Astrocyte (in vitro differentiated cells and primary cell): Measurements from ENCODE around the gene AQP1. TPM values are rescaled to one million over a fixed set of nuclear protein-coding genes. Genes with fewer than 3 reads are reported as not detected.
A peak's percentile ranks its signal among the peaks of the same experiment; 100 is the strongest.

Experiments
- DNase-seq: peaks from one replicate; pipeline ENCODE4 v3.0.0-alpha.2; 2010; ENCODE audit warnings: low read depth
- FAIRE-seq: peaks from 2 replicates; lab custom pipeline; 2011; peaks lifted over from hg19 to GRCh38; lab: Jason Lieb, UNC
- H2AFZ ChIP-seq: 2 replicates; pipeline ENCODE4 v1.6.0; 2012; ENCODE audit warnings: low read depth, low read length, inconsistent platforms
- H3K27ac ChIP-seq: 2 replicates; pipeline ENCODE4 v1.5.1; 2011; ENCODE audit warnings: low read depth, low read length, inconsistent platforms
- H3K27me3 ChIP-seq: 2 replicates; pipeline ENCODE4 v1.6.0; 2011; ENCODE audit warnings: low read length, inconsistent platforms; ENCODE audit not compliant: insufficient read depth
- H3K36me3 ChIP-seq: 2 replicates; pipeline ENCODE4 v1.5.1; 2011; ENCODE audit warnings: low read length, inconsistent platforms; ENCODE audit not compliant: insufficient read depth
- H3K4me1 ChIP-seq: 2 replicates; pipeline ENCODE4 v1.5.1; 2011; ENCODE audit warnings: low read length, inconsistent platforms; ENCODE audit not compliant: insufficient read depth
- H3K4me2 ChIP-seq: 2 replicates; pipeline ENCODE4 v1.6.0; 2012; ENCODE audit warnings: low read length, inconsistent platforms
- H3K4me3 ChIP-seq: 2 replicates; pipeline ENCODE4 v1.5.1; 2011; ENCODE audit warnings: low read depth, mild to moderate bottlenecking, low read length, inconsistent platforms; ENCODE audit not compliant: insufficient read depth
- H3K79me2 ChIP-seq: 2 replicates; pipeline ENCODE4 v1.6.0; 2012; ENCODE audit warnings: mild to moderate bottlenecking, low read length, inconsistent platforms; ENCODE audit not compliant: insufficient read depth
- H3K9ac ChIP-seq: 2 replicates; pipeline ENCODE4 v1.6.0; 2012; ENCODE audit warnings: mild to moderate bottlenecking, low read length, inconsistent platforms
- H3K9me3 ChIP-seq: 2 replicates; pipeline ENCODE4 v1.5.1; 2012; ENCODE audit warnings: low read depth, mild to moderate bottlenecking, low read length, inconsistent platforms; ENCODE audit not compliant: insufficient read depth
- H4K20me1 ChIP-seq: 2 replicates; pipeline ENCODE4 v1.6.0; 2012; ENCODE audit warnings: low read length, inconsistent platforms; ENCODE audit not compliant: insufficient read depth
- H3K27ac Mint-ChIP-seq: one replicate; pipeline ENCODE4 v1.8.0; 2021; ENCODE audit warnings: mild to moderate bottlenecking, mixed read lengths; ENCODE audit not compliant: unreplicated experiment
- H3K27me3 Mint-ChIP-seq: one replicate; pipeline ENCODE4 v1.8.0; 2021; ENCODE audit warnings: low read depth, mixed read lengths; ENCODE audit not compliant: unreplicated experiment
- H3K36me3 Mint-ChIP-seq: one replicate; pipeline ENCODE4 v1.8.0; 2021; ENCODE audit warnings: low read depth, mixed read lengths; ENCODE audit not compliant: unreplicated experiment
- H3K4me1 Mint-ChIP-seq: one replicate; pipeline ENCODE4 v1.8.0; 2021; ENCODE audit warnings: low read depth, mixed read lengths; ENCODE audit not compliant: unreplicated experiment
- H3K4me3 Mint-ChIP-seq: one replicate; pipeline ENCODE4 v1.8.0; 2021; ENCODE audit warnings: mild to moderate bottlenecking, moderate library complexity, mixed read lengths; ENCODE audit not compliant: unreplicated experiment
- H3K9me3 Mint-ChIP-seq: one replicate; pipeline ENCODE4 v1.8.0; 2021; ENCODE audit warnings: mild to moderate bottlenecking, mixed read lengths; ENCODE audit not compliant: unreplicated experiment
- CTCF ChIP-seq: IDR thresholded peaks from 2 replicates; pipeline ENCODE4 v1.5.1; 2011; ENCODE audit warnings: low read depth, mild to moderate bottlenecking, inconsistent platforms, low read length, moderate library complexity; ENCODE audit not compliant: insufficient read depth
- EZH2 ChIP-seq: IDR thresholded peaks from 2 replicates; pipeline ENCODE4 v1.6.1; 2012; ENCODE audit warnings: mild to moderate bottlenecking, low read length, inconsistent platforms; ENCODE audit not compliant: insufficient read depth
- total RNA-seq: library from RNA; stranded (reverse); gene quantifications from 2 replicates; pipeline ENCODE4 v1.2.1, GENCODE V29; 2021

Gene AQP1
- total RNA-seq, 1 donor from 2014 or later: 6.7 TPM

- Mint-ChIP-seq H3K4me3 (no peak overlapping the region), H3K27me3 (peaks cover 24% of the 10 kb centered on the region), H3K9me3 (peaks cover 2% of the 10 kb centered on the region), H3K27ac (no peak overlapping the region), H3K4me1 (peaks cover under 1% of the 10 kb centered on the region), H3K36me3 (no peaks in the 10 kb centered on the region)
- H3K27me3 ChIP-seq: peaks cover 34% of the 10 kb centered on the region
- no peaks in the 10 kb centered on the region for H4K20me1 ChIP-seq
- H3K27ac ChIP-seq: no peak overlapping the region
- H3K4me1 ChIP-seq: peaks cover 4% of the 10 kb centered on the region
- no peaks in the 10 kb centered on the region for H3K79me2 ChIP-seq
- H3K4me2 ChIP-seq: no peak overlapping the region
- TF ChIP-seq EZH2: no peak
- no peak for TF ChIP-seq CTCF
- no peak overlapping the region for H2AFZ ChIP-seq
- H3K4me3 ChIP-seq: no peak overlapping the region
- DNase-seq (no peak), FAIRE-seq (no peak)
- no peak overlapping the region for H3K9ac ChIP-seq
- no peaks in the 10 kb centered on the region for H3K36me3 ChIP-seq
- no peaks in the 10 kb centered on the region for H3K9me3 ChIP-seq
Measured at GRCh38 chr7:30937416-30937815, 25.8 kb downstream of the AQP1 start.

DNA sequence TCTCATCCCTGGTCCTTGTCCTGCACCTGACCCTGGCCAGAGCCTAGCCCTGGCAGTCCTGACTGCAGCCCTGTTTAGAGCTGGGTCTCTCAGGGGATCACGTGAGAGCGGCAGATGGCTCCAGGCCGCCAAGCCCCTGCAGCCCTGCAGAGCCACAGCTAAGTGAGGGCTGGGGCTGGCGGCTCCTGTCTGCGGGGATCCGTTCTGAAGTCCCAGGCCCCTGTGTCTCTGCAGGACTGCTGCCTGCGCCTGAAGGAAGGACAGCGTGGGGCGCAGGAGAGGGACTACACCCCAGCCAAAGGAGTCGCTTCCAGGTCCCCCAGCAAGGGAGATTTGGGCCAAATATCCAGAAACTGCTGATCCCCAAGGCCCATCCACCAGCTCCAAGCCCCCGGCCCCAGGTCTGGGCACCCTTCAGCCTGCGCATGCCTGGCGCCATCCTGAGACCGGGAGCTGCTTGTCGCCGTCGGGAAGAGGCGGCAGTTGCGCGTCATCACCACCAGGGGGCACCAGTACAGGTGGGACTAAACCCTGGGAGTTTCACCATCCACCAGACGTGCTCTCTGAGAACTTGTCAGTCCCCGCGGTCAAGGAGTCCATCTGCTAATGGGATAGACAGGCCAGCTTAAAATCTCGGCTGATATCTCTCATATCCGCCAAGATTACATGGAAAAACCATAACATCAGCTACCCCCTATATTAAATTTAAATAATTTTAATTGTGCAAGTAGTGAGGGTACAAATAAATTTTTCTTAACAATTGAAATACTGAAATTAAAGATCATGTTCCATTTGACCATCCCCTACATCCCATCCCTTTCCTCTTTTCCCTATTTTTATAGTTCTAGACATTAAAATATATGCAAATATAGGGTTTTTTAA is 27.0 kb downstream of the AQP1 start:
- Mint-ChIP-seq H3K27me3 (peaks cover 20% of the 10 kb centered on the region), H3K4me3 (no peak overlapping the region), H3K4me1 (no peaks in the 10 kb centered on the region), H3K27ac (no peak overlapping the region), H3K9me3 (peaks cover 2% of the 10 kb centered on the region), H3K36me3 (no peaks in the 10 kb centered on the region)
- H3K9me3 ChIP-seq: no peaks in the 10 kb centered on the region
- DNase-seq (peak; percentile 27), FAIRE-seq (peak; percentile 9)
- H3K9ac ChIP-seq: no peak overlapping the region
- no peak overlapping the region for H3K27ac ChIP-seq
- H3K36me3 ChIP-seq: no peaks in the 10 kb centered on the region
- no peaks in the 10 kb centered on the region for H3K79me2 ChIP-seq
- H4K20me1 ChIP-seq: no peaks in the 10 kb centered on the region
- peak; percentile 88 for TF ChIP-seq CTCF
- TF ChIP-seq EZH2: no peak
- H3K4me3 ChIP-seq: peak overlapping the region; percentile 37
- peak overlapping the region; percentile 89 for H2AFZ ChIP-seq
- peak overlapping the region; percentile 77 for H3K4me2 ChIP-seq
- H3K4me1 ChIP-seq: peaks cover 4% of the 10 kb centered on the region
- peaks cover 39% of the 10 kb centered on the region for H3K27me3 ChIP-seq
